Stomach smooth muscle (tissue), 2 donors: ENCODE measurements around the gene FOXRED2.
A peak's percentile ranks its signal among the peaks of the same experiment; 100 is the strongest.

ENCODE experiments used
- H3K27ac ChIP-seq: one replicate; pipeline ENCODE4 v1.7.0; 2013; ENCODE audit warnings: mild to moderate bottlenecking, low read length, inconsistent platforms
- H3K27me3 ChIP-seq, 2 donors: one replicate each; pipeline ENCODE4 v1.7.0; 2013; ENCODE audit warnings: low read length in 2 of 2; ENCODE audit not compliant: insufficient read depth in 2 of 2, control insufficient read depth in 1 of 2
- H3K36me3 ChIP-seq, 2 donors: one replicate each; pipeline ENCODE4 v1.7.0; 2013; ENCODE audit warnings: low read length in 2 of 2; ENCODE audit not compliant: control insufficient read depth in 2 of 2, insufficient read depth in 2 of 2
- H3K4me1 ChIP-seq: one replicate; pipeline ENCODE4 v1.7.0; 2013; ENCODE audit warnings: low read length; ENCODE audit not compliant: control insufficient read depth, insufficient read depth
- H3K4me3 ChIP-seq, 2 donors: one replicate each; pipeline ENCODE4 v1.7.0; 2013; ENCODE audit warnings: low read length in 2 of 2
- H3K9ac ChIP-seq, 2 donors: one replicate each; pipeline ENCODE4 v1.7.0; 2013; ENCODE audit warnings: low read length in 2 of 2, mild to moderate bottlenecking in 1 of 2
- H3K9me3 ChIP-seq, 2 donors: one replicate each; pipeline ENCODE4 v1.7.0; 2013; ENCODE audit warnings: low read length in 2 of 2; ENCODE audit not compliant: control insufficient read depth in 2 of 2
- donor health status: healthy.
- donor health status: Pancreatic carcinoma.

FOXRED2 gene

DNA sequence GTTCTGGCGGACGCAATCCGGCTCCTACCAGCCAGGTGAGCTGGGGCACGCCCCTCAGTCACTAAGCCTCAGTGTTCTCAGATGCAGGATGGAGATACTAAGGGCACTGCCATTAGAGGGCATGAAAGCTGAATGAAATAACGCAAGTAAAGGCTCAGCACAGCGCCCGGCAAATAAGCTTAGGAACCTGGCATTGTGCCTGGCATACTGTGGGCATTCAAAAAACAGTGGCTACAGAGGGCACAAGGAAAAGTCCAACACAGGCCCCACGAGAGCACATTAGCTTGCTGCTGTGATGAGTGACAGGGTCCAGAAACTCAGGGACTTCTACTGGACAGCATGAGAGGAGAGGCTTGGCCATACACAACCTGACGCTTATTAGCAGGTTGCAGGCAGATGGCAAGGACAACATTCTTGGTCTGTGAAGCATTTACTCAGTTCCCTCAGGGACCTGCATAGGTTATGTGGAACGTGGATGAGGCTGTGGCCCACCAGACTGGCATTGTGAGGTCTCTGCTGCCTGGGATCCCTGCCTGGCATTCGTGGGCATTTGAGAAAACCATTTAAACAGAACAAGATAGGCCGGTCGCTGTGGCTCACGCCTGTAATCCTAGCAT is 37.6 kb downstream of the FOXRED2 start:
- Histone ChIP-seq H3K27me3 (no peaks in the 10 kb centered on the region), H3K27ac (peak overlapping the region; percentile 99), H3K4me1 (peaks cover 92% of the 10 kb centered on the region), H3K9me3 (no peaks in the 10 kb centered on the region), H3K9ac (peak overlapping the region; percentile 52 to 58), H3K36me3 (peaks cover 9 to 11% of the 10 kb centered on the region in 2 donors), H3K4me3 (no peak overlapping the region)

DNA sequence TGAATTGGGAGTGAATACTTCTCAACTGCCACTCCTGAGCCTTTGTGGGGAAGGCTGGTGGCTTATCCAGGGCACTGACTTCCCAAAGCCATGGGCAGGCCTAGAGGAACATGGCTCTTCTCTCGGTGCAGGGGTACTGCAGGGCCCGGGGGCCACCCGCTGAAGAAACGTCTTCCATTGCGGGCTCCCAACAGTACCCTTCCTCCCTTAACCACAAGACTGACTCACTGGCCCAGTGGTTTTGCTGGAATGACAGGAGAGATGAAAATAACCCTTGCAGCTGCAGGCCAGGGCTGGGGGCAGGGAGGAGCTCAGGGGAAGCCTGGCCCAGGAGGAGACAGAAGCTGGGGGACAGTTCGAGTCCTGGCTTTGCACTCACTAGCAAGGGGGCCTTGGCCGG is 38.9 kb downstream of the FOXRED2 start:
- H3K9ac ChIP-seq = peak overlapping the region; percentile 62 to 73
- H3K4me1 ChIP-seq = peaks cover 82% of the 10 kb centered on the region

GRCh38 chr22:36467042-36467810 is 39.6 kb downstream of the FOXRED2 start:
- Histone ChIP-seq H3K27me3 (no peaks in the 10 kb centered on the region), H3K9me3 (no peaks in the 10 kb centered on the region), H3K4me1 (peaks cover 80% of the 10 kb centered on the region), H3K36me3 (peaks cover 0 to 3% of the 10 kb centered on the region in 2 donors), H3K27ac (peak overlapping the region; percentile 97), H3K4me3 (no peak overlapping the region), H3K9ac (peak overlapping the region; percentile 68 to 73)

More for the DNA sequence above, 38.9 kb downstream of the FOXRED2 start:
- H3K36me3 ChIP-seq = peaks cover 0 to 3% of the 10 kb centered on the region in 2 donors
- no peaks in the 10 kb centered on the region for H3K27me3 ChIP-seq
- H3K9me3 ChIP-seq = no peaks in the 10 kb centered on the region
- peak overlapping the region; percentile 97 for H3K27ac ChIP-seq
- H3K4me3 ChIP-seq = no peak overlapping the region

- Histone ChIP-seq H3K27ac (peak overlapping the region; percentile 97), H3K9ac (peak overlapping the region; percentile 68 to 73), H3K4me1 (peaks cover 79% of the 10 kb centered on the region)
Observed at GRCh38 chr22:36466258-36466657, 40.6 kb downstream of the FOXRED2 start.

DNA sequence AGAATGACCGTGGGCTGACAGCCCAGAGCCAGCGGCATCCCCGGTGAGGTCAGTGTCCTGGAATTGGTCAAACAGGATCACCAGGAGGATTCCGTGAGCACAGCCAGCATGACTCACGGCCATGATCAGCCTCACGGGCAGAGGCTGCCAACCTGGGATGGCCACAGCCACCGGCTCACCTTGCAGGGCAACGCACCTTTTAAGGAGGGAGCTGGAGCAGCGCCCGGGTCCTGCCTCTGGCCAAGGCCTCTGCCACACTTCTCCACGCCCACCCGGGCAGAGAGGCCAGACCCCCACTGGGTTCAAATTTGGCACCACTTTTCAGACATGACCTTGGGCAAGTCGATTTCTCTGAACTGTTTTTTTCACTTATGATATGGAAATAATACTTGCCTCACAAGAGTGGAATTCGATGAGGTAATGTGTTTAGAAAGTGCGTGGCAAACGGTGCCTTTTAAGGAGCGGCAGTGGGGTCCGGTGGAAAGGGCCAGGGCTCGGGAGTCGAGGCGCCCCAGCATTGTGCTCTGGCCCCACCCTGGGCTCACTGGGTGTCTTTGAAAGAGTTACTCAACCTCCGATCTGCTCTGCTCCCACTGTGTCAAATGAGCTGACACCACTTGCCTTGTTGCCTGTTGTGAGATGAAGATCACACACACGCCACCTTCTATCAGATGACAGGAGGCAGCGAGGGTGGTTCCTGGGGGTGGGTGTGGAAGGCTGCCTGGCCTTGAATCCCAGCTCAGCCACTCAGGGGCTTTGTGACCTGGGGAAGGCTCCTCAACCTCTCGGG is 41.4 kb downstream of the FOXRED2 start:
- H3K9ac ChIP-seq = peak overlapping the region; percentile 68 to 73

More at GRCh38 chr22:36466258-36466657, 40.6 kb downstream of the FOXRED2 start:
- H3K4me3 ChIP-seq = peak overlapping the region in 1 of 2 donors; percentile 35
- H3K9me3 ChIP-seq = no peaks in the 10 kb centered on the region
- peaks cover 0 to 3% of the 10 kb centered on the region in 2 donors for H3K36me3 ChIP-seq
- H3K27me3 ChIP-seq = no peaks in the 10 kb centered on the region

DNA sequence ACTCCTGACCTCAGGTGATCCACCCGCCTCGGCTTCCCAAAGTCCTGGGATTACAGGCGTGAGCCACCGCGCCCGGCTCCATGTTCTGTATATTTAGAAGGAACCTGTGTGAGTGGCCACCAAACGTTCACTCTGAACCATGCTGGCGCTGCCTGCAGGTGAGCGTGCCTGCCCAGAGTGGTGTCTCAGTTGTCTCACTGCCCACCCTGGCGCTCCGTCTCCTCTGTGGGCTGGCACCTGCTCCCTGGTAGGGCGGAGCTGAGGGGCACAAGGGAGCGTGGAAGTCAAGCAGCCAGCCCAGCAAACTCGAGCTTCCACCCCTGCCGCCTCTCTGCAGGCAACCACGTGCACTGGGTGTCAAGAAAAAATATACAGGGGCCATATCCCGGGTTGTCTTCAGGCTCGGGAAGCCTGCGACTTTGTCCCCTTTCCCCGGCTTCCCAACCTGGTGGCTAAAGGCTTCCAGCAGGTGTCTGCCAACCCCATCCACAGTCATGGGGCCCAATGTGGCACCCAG is 42.1 kb downstream of the FOXRED2 start:
- Histone ChIP-seq H3K9ac (peak overlapping the region; percentile 47 to 73), H3K36me3 (peaks cover 0 to 2% of the 10 kb centered on the region in 2 donors), H3K9me3 (no peaks in the 10 kb centered on the region), H3K4me3 (no peak overlapping the region), H3K27ac (peak overlapping the region; percentile 97), H3K27me3 (no peaks in the 10 kb centered on the region), H3K4me1 (peaks cover 66% of the 10 kb centered on the region)

More for the DNA sequence above, 41.4 kb downstream of the FOXRED2 start:
- H3K4me3 ChIP-seq = peak overlapping the region in 1 of 2 donors; percentile 35
- peaks cover 0 to 2% of the 10 kb centered on the region in 2 donors for H3K36me3 ChIP-seq
- H3K27ac ChIP-seq = peak overlapping the region; percentile 97
- H3K27me3 ChIP-seq = no peaks in the 10 kb centered on the region
- peaks cover 72% of the 10 kb centered on the region for H3K4me1 ChIP-seq
- H3K9me3 ChIP-seq = no peaks in the 10 kb centered on the region

- Histone ChIP-seq H3K9me3 (no peaks in the 10 kb centered on the region), H3K9ac (no peak overlapping the region), H3K4me3 (no peak overlapping the region), H3K27me3 (no peaks in the 10 kb centered on the region), H3K36me3 (peaks cover 0 to 2% of the 10 kb centered on the region in 2 donors), H3K4me1 (peaks cover 57% of the 10 kb centered on the region), H3K27ac (peak overlapping the region; percentile 97)
Observed at GRCh38 chr22:36463783-36464184, 43.1 kb downstream of the FOXRED2 start.

DNA sequence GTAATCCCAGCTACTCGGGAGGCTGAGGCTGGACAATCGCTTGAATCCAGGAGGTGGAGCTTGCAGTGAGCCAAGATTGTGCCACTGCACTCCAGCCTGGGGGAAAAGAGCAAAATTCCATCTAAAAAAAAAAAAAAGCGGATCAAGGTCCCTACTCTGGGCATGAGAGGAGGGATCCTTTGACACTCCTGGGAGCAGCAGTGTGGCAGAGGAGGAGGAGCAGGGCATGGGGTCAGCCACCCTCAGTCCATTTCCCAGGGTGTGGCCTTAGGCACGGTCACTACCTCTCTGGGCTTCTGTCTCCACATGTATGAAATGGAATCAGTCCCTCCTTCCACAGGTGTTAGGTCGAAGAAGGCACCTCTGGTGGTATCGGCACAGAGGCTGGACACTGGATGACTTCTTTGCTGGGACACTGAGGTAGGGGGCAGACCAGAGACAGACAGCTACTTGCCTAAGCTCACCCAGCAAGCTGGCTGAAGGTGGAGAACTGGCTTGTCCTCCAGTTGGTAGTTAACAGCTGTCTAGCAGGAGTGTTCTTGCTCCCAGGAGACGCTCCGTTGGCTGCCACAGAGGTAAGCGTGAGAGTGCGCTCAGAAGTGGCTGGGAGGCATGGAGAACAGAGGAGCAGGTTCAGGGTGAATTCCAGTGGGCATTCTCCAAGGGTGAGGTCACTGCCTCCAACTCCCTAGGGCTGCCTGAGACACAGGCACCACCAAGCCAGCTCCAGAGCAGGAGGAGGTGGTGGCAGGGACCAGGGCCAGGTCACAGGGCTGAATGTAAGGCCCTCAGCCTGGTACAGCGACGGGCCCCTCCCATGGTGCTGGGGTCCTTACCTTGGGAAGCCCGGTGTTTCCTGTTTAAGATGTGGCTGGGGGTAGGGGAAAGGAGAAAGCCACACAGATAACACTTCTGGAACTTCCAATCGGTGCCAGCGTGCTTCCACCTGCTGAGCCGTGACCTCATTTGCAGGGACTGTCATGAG is 44.9 kb downstream of the FOXRED2 start:
- peak overlapping the region; percentile 87 for H3K27ac ChIP-seq
- H3K36me3 ChIP-seq = peaks cover 0 to 2% of the 10 kb centered on the region in 2 donors
- peak overlapping the region; percentile 37 to 69 for H3K9ac ChIP-seq
- H3K4me3 ChIP-seq = peak overlapping the region in 1 of 2 donors; percentile 44
- peaks cover 48% of the 10 kb centered on the region for H3K4me1 ChIP-seq
- no peaks in the 10 kb centered on the region for H3K9me3 ChIP-seq
- no peaks in the 10 kb centered on the region for H3K27me3 ChIP-seq

DNA sequence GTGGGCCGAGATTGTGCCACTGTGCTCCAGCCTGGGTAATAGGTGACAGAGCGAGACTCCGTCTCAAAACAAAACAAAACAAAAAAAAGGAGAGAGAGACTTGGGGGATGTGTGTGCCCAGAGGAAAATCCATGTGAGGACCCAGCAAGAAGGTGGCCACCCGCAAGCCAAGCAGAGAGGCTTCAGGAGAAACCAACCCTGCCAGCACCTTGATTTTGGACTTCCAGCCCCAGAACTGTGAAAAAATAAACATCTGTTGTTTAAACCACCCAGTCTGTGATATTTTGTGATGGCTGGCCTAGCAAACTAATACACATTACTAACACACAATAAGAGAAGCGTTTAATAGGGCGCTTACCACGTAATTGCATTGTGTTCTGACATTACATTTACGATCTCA is 46.6 kb downstream of the FOXRED2 start:
- H3K27me3 ChIP-seq = no peaks in the 10 kb centered on the region
- H3K4me1 ChIP-seq = peaks cover 40% of the 10 kb centered on the region
- no peak overlapping the region for H3K4me3 ChIP-seq
- no peak overlapping the region for H3K9ac ChIP-seq
- H3K27ac ChIP-seq = peak overlapping the region; percentile 37
- no peaks in the 10 kb centered on the region for H3K36me3 ChIP-seq
- H3K9me3 ChIP-seq = no peaks in the 10 kb centered on the region
